ENCODE results near the gene LMAN1L. TPM values are rescaled to one million over a fixed set of nuclear protein-coding genes. Genes with fewer than 3 reads are reported as not detected.

LMAN1L gene
- total RNA-seq, 6 experiments from 2014 or later: not detected

DNA sequence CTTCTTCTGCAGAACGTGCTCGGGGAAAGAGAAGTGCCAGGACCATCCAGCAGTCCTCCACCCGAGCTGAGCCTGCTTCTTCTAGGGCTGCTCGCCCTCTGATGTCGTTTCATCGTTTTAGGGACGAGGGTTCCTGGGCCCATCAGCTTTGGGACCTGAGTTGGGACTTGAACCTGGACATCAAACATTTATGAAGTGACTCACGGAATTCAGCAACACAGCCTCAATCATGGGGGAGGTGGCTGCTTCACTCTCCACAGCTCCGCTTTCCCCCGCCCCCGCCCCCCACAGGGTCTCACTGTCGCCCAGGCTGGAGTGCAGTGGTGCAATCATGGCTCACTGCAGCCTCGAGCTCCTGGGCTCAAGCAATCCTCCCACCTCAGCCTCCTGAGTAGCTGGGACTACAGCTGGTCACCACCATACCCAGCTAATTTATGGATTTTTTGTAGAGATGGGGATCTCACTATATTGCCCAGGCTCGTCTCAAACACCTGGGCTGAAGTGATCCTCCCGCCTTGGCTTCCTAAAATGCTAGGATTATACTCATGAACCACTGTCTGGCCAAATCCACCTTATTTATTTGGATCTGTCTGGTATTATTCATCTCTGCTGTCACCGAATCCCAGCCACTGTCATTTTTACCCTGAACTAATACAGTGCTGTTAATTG lies 61.3 kb downstream of the LMAN1L start:
- WGBS (ENCODE audit: insufficient coverage, low coverage, low lambda C conversion rate, missing lambda C conversion rate): 33% methylated on average over 9 of the region's 16 CpGs
- no peaks in the 10 kb centered on the region for H3K9me3 ChIP-seq
- H3K4me3 ChIP-seq: peak overlapping the region; percentile 80 to 92 (median 84)
- TF ChIP-seq, protein P1, sequence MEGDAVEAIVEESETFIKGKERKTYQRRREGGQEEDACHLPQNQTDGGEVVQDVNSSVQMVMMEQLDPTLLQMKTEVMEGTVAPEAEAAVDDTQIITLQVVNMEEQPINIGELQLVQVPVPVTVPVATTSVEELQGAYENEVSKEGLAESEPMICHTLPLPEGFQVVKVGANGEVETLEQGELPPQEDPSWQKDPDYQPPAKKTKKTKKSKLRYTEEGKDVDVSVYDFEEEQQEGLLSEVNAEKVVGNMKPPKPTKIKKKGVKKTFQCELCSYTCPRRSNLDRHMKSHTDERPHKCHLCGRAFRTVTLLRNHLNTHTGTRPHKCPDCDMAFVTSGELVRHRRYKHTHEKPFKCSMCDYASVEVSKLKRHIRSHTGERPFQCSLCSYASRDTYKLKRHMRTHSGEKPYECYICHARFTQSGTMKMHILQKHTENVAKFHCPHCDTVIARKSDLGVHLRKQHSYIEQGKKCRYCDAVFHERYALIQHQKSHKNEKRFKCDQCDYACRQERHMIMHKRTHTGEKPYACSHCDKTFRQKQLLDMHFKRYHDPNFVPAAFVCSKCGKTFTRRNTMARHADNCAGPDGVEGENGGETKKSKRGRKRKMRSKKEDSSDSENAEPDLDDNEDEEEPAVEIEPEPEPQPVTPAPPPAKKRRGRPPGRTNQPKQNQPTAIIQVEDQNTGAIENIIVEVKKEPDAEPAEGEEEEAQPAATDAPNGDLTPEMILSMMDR (IDR thresholded peaks at IDR 0.05): no peak
- TF ChIP-seq POLR2A (IDR thresholded peaks at IDR 0.05): no peak
- DNase-seq (no peak), ATAC-seq (peak in 1 of 4 donors; percentile 37)
- intact Hi-C loops (cut with DNase I): no loop called here
- no peaks in the 10 kb centered on the region for H3K27me3 ChIP-seq
- no peaks in the 10 kb centered on the region for H3K36me3 ChIP-seq
- peaks cover 0 to 41% (median 7%) of the 10 kb centered on the region in 4 donors for H3K4me1 ChIP-seq
- H3K27ac ChIP-seq: peak overlapping the region in 2 of 3 donors; percentile 72 to 77

Small RNA genes within 50 kb of the gene (microRNA-seq; reads per million reads assigned to microRNA genes)
- gene MIR4513 (0 reads per million in 2 donors), gene MIR6882 (0.64 to 0.87 reads per million in 2 donors)

Small RNA genes within 50 kb of the gene (small RNA-seq; reads per million reads assigned to genes)
- gene CPLX3: 0 reads per million in 2 experiments
- 0 reads per million in 2 experiments for gene MIR4513
- gene MIR6882: 0 to 0.19 reads per million in 2 experiments

Other genes starting within 250 kb of the LMAN1L start
- 10 to 100 TPM; 27.8 to 44.1 (median 33.2) TPM for gene CLK3, start 197.0 kb upstream of the LMAN1L start, total RNA-seq
- 10 to 100 TPM; 10.9 to 16.2 (median 11.8) TPM for gene EDC3, start 116.8 kb upstream of the LMAN1L start, total RNA-seq
- gene CYP1A1, start 87.3 kb upstream of the LMAN1L start, total RNA-seq: 10 to 100 TPM in 1 of 6 experiments, 1 to 10 TPM in 4, under 1 TPM in 1; 0.31 to 12.5 (median 2.9) TPM
- gene CYP1A2, start 64.0 kb upstream of the LMAN1L start, total RNA-seq: 100 to 1,000 TPM in 2 of 6 experiments, 10 to 100 TPM in 2, 1 to 10 TPM in 1, under 1 TPM in 1; 0.81 to 235 (median 65.0) TPM
- gene CSK, start 30.8 kb upstream of the LMAN1L start, total RNA-seq: 10 to 100 TPM; 22.2 to 50.9 (median 32.7) TPM
- not detected for gene CPLX3, start 13.8 kb downstream of the LMAN1L start, total RNA-seq
- gene ULK3, start 30.3 kb downstream of the LMAN1L start, total RNA-seq: 10 to 100 TPM; 19.7 to 25.1 (median 22.1) TPM
- gene SCAMP2, start 60.5 kb downstream of the LMAN1L start, total RNA-seq: 10 to 100 TPM; 33.9 to 45.9 (median 41.7) TPM
- gene MPI, start 77.2 kb downstream of the LMAN1L start, total RNA-seq: 10 to 100 TPM; 23.5 to 69.7 (median 40.8) TPM
- 10 to 100 TPM; 11.1 to 14.7 (median 13.3) TPM for gene FAM219B, start 94.0 kb downstream of the LMAN1L start, total RNA-seq
- 100 to 1,000 TPM; 130 to 169 (median 141) TPM for gene COX5A, start 125.2 kb downstream of the LMAN1L start, total RNA-seq
- 1 to 10 TPM; 1.5 to 8.5 (median 2.4) TPM for gene RPP25, start 143.9 kb downstream of the LMAN1L start, total RNA-seq
- 10 to 100 TPM in 3 of 6 experiments, 1 to 10 TPM in 2, under 1 TPM in 1; 0.53 to 15.7 (median 7.7) TPM for gene SCAMP5, start 182.7 kb downstream of the LMAN1L start, total RNA-seq
- gene PPCDC, start 210.8 kb downstream of the LMAN1L start, total RNA-seq: 10 to 100 TPM in 2 of 6 experiments, 1 to 10 TPM in 4; 5.9 to 21.5 (median 8.3) TPM